ENCODE measurements around the gene STXBP3. TPM values are rescaled to one million over a fixed set of nuclear protein-coding genes. Genes with fewer than 3 reads are reported as not detected.

Gene STXBP3
- total RNA-seq, 4 donors from 2014 or later: 57.4 to 80.7 (median 69.5) TPM

DNA sequence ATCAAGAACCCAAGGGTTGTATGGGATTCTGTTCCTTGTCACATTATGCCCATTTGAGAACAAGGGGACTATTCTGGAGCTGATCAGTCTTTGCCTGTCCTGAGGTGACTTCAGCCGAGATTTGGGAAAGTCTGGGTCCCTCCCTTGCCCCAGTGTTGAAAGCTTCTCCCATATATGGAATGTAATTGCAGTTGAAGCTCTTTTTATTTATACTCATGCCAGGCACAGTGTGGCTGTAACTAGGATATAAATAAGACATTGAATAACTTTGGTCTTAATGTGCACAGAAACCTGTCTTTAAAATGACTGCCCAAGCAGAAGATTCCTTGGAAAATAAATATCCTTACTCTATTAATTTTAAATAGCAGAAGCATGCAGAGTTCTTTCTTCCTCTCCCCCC is 95.2 kb downstream of the STXBP3 start:
- no peak overlapping the region for H3K4me3 ChIP-seq (ENCODE audit: low read depth, poor library complexity, severe bottlenecking)
- DNase-seq (ENCODE audit: low spot score in 2 of 2): peak in 1 of 2 donors; percentile 39
- intact Hi-C loops (cut with DNase I; ENCODE audit: low total_unique reads): loop anchor here (10.0 kb wide), 1 partner anchor 797 kb away; no protein-coding TSS in a partner anchor
- WGBS, 2 donors: 0 to 18% methylated on average over 1 of the region's 1 CpG
- TF ChIP-seq, protein P1, sequence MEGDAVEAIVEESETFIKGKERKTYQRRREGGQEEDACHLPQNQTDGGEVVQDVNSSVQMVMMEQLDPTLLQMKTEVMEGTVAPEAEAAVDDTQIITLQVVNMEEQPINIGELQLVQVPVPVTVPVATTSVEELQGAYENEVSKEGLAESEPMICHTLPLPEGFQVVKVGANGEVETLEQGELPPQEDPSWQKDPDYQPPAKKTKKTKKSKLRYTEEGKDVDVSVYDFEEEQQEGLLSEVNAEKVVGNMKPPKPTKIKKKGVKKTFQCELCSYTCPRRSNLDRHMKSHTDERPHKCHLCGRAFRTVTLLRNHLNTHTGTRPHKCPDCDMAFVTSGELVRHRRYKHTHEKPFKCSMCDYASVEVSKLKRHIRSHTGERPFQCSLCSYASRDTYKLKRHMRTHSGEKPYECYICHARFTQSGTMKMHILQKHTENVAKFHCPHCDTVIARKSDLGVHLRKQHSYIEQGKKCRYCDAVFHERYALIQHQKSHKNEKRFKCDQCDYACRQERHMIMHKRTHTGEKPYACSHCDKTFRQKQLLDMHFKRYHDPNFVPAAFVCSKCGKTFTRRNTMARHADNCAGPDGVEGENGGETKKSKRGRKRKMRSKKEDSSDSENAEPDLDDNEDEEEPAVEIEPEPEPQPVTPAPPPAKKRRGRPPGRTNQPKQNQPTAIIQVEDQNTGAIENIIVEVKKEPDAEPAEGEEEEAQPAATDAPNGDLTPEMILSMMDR (IDR thresholded peaks at IDR 0.05): no peak
- no peak for TF ChIP-seq POLR2A (IDR thresholded peaks at IDR 0.05)

DNA sequence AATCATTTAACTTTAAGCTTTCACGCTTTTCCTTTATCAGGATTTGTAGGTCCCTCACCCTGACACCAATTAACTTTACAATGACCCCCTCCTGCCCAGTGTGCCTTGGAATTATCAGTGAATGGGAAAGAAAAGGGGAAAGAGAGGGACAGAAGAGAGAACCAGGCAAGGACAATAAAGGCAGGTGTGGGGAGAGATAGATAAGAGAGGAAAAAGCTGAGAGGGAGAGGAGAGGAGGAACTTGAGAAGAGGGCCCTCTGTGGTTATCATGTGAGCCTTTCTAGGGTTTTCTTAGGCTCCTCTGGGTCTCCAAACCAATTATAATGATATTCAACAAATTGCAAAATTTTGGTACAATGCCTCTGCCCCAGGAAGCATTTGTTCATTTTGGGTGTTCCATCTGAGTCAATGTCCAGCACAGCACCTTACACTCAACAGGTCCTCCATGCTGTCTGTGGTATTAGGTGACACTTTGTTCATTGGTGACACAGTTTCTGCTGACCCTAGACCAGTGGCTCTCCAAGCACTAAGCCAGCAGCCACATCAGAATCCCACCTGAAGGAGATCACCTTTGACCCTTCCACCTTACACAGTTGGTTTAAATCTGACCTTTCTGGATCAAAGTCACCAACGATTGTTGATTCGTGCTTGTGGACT is 96.2 kb downstream of the STXBP3 start:
- WGBS, 2 donors: 90 to 91% methylated on average over 3 of the region's 3 CpGs
- DNase-seq (ENCODE audit: low spot score in 2 of 2): no peak
- intact Hi-C loops (cut with DNase I; ENCODE audit: low total_unique reads): loop anchor here (10.0 kb wide), 1 partner anchor 798 kb away; no protein-coding TSS in a partner anchor
- H3K4me3 ChIP-seq (ENCODE audit: low read depth, poor library complexity, severe bottlenecking): no peak overlapping the region
- TF ChIP-seq, protein P1 (IDR thresholded peaks at IDR 0.05): no peak
- no peak for TF ChIP-seq POLR2A (IDR thresholded peaks at IDR 0.05)

DNA sequence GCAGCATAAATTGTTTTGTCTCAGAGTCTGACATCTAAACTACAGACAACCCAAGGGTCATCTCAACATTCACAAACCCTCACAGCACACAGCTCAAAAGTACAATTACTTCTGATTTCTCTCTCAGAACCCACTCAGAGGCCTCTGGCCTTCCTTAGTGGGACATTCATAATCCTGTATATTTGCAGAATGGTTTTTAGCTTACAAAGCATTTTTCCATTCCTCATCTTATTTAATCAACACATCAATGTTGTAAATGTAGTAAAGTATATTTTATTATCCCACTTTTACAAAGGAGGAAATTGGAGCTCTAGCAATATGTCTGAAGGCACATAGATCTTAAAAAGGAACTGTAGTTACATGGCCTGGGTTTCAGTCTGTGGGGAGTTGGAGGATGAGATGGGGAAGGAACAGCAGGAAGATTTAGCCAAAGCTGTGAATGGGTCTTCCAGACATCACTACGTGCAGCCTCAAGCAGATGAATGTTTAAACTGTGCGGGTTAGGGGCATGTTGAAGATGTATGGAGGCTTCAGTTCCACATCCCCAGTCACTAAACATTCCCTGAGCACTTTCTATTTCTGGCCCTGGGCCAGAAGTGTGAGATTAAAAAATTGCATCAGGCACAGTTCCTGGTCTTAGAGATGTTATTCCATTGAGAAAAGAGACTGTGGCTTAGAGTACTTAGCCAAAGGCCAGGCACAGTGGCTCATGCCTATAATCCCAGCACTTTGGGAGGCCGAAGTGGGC is 97.1 kb downstream of the STXBP3 start:
- 82 to 92% methylated on average over 3 of the region's 3 CpGs for WGBS, 2 donors

DNA sequence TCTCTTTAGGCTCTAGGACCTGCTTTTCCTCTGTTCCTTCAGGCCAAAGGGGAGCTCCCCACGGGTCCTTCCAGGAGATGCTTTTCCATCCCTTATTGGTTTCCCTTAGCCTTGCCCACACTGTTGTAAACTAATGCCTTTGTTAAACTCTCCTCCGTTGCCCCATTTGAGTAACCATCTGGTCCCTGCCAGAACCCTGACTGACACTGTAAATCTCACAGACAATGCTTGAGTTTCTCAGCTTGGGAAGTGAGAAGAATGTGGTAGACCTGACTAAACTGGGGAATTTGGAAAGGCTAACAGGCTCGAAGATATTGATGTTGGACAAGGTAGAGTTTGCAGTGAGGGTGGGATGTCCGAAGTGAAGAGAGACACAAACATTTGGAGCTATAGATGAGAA is 99.0 kb downstream of the STXBP3 start:
- H3K4me3 ChIP-seq (ENCODE audit: low read depth, poor library complexity, severe bottlenecking): no peak overlapping the region
- intact Hi-C loops (cut with DNase I; ENCODE audit: low total_unique reads): loop anchor here (10.0 kb wide), 1 partner anchor 801 kb away; no protein-coding TSS in a partner anchor
- TF ChIP-seq, protein P1 (IDR thresholded peaks at IDR 0.05): no peak
- TF ChIP-seq POLR2A (IDR thresholded peaks at IDR 0.05): no peak
- WGBS, 2 donors: 53 to 59% methylated on average over 4 of the region's 4 CpGs
- no peak for DNase-seq (ENCODE audit: low spot score in 2 of 2)

More for the DNA sequence above, 97.1 kb downstream of the STXBP3 start:
- intact Hi-C loops (cut with DNase I; ENCODE audit: low total_unique reads): loop anchor here (10.0 kb wide), 1 partner anchor 799 kb away; no protein-coding TSS in a partner anchor
- TF ChIP-seq POLR2A (IDR thresholded peaks at IDR 0.05): no peak
- TF ChIP-seq, protein P1 (IDR thresholded peaks at IDR 0.05): no peak
- DNase-seq (ENCODE audit: low spot score in 2 of 2): no peak
- no peak overlapping the region for H3K4me3 ChIP-seq (ENCODE audit: low read depth, poor library complexity, severe bottlenecking)

DNA sequence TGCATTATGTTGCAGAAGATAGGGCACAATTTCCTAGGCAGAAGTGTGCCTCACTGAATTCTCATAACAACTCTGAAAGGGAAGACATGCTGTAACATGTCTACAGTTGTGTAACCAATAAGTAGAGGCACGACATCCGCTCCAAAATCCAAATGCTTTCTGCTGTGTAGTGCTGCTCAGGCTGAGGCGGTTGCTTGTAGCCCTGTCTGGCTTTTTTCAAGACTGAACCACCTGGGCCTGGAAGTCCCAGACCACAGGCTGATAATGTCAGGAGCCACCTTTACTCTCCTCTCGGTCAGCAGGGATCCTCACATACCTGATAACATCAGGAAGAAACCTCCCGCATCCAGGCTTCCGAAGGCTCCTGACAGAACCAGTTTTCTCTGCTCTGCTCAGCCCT is 99.5 kb downstream of the STXBP3 start:
- TF ChIP-seq, protein P1 (IDR thresholded peaks at IDR 0.05): no peak
- no peak for TF ChIP-seq POLR2A (IDR thresholded peaks at IDR 0.05)
- WGBS, 2 donors: 47 to 56% methylated on average over 6 of the region's 6 CpGs
- DNase-seq (ENCODE audit: low spot score in 2 of 2): no peak
- intact Hi-C loops (cut with DNase I; ENCODE audit: low total_unique reads): loop anchor here (10.0 kb wide), 1 partner anchor 801 kb away; no protein-coding TSS in a partner anchor
- H3K4me3 ChIP-seq (ENCODE audit: low read depth, poor library complexity, severe bottlenecking): no peak overlapping the region
